NOMO-1 treated with DMSO at 0.1 percent for 48 hours (cell line): Measurements from ENCODE around the gene LAT.
A peak's percentile ranks its signal among the peaks of the same experiment; 100 is the strongest.

ENCODE experiments used
- DNase-seq: peaks from one replicate; lab custom pipeline; 2025; ENCODE audit not compliant: unreplicated experiment; lab: John Stamatoyannopoulos, UW

The LAT gene

GRCh38 chr16:29007730-29008593 lies 23.1 kb downstream of the LAT start:
- DNase-seq = peak; percentile 16

GRCh38 chr16:29009050-29009837 lies 24.4 kb downstream of the LAT start:
- DNase-seq = no peak

- DNase-seq = no peak
Observed at GRCh38 chr16:29009838-29010166, 24.9 kb downstream of the LAT start.

- no peak for DNase-seq
Observed at GRCh38 chr16:29011112-29011511, 26.3 kb downstream of the LAT start.

GRCh38 chr16:29011851-29012250 lies 27.0 kb downstream of the LAT start:
- no peak for DNase-seq

- DNase-seq = peak; percentile 11
Observed at GRCh38 chr16:29012913-29013553, 28.2 kb downstream of the LAT start.

- no peak for DNase-seq
Observed at GRCh38 chr16:29014561-29015069, 29.8 kb downstream of the LAT start.

- no peak for DNase-seq
Observed at GRCh38 chr16:29022196-29022595, 37.3 kb downstream of the LAT start.

GRCh38 chr16:29023279-29024277 lies 38.7 kb downstream of the LAT start:
- no peak for DNase-seq

- DNase-seq = no peak
Observed at GRCh38 chr16:29024278-29024677, 39.4 kb downstream of the LAT start.

GRCh38 chr16:29025218-29025617 lies 40.4 kb downstream of the LAT start:
- DNase-seq = no peak

- no peak for DNase-seq
Observed at GRCh38 chr16:29025735-29026134, 40.9 kb downstream of the LAT start.

- DNase-seq = no peak
Observed at GRCh38 chr16:29028457-29029167, 43.8 kb downstream of the LAT start.

GRCh38 chr16:29029168-29029994 lies 44.5 kb downstream of the LAT start:
- peak; percentile 19 for DNase-seq

- no peak for DNase-seq
Observed at GRCh38 chr16:29030086-29030840, 45.4 kb downstream of the LAT start.
